HG02763 (cell line): ENCODE data around the gene NEK1.
A peak's percentile ranks its signal among the peaks of the same experiment; 100 is the strongest.
"Not testable (repeated sequence)": the region's sequence is repeated elsewhere in the genome, so short reads cannot be mapped to it uniquely, and the experiment has no call there.

ENCODE experiments used
- ATAC-seq: cut with Tn5 transposase; IDR thresholded peaks from one replicate; pipeline ENCODE4 v1.9.1; 2021; ENCODE audit warnings: mild to moderate bottlenecking, moderate library complexity; ENCODE audit not compliant: unreplicated experiment

The NEK1 gene

DNA sequence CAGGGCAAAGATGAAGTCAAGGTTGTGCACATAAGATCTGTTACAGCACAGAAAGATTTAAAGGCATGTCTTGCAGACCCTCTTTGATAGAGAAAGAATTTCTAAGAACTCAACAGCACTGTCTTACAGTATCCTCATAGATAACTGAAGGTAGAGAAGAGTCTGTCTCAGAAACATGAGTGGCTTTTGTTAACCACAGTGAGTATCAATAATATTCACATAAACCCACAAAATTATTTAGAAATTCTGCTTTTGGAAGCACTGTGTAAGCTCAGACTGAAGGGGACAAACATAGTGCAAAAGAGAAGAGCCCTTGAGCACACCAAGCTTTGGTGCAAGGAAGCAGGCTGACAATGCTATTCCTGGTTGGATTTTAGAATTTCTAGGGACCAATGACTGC is 175.6 kb downstream of the NEK1 start:
- no peak for ATAC-seq

DNA sequence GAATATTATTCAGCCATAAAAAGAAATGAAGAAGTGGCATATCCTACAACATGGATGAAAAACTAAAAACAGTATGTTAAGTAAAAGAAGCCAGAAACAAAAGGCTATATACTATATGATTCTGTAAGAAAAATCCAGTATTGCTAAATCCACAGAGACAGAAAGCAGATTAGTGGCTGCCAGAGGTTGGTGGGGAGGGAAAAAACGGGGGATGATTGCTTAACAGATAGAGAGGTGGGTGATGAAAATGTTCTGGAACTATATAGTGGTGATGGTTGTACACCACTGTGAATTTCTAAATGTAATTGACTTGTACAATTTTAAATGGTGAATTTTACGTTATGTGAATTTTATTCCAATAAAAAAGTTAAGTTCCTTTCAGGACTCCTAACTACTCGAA is 184.0 kb downstream of the NEK1 start:
- ATAC-seq, result no peak

DNA sequence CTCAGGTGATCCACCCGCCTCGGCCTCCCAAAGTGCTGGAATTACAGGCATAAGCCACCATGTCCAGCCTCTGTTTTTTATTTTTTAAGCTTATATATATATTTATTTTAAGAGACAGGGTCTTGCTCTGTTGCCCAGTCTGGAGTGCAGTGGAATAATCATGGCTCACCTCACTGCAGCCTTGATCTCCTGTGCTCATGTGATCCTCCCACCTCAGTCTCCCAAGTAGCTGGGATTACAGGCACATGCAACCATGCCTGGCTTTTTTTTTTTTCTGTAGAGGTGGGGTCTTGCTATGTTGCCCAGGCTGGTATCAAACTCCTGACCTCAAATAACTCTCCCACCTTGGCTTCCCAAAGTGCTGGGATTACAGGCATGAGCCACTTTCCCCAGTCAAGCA is 184.7 kb downstream of the NEK1 start:
- ATAC-seq, result not testable (repeated sequence)

- ATAC-seq, result no peak
Measured at GRCh38 chr4:169420291-169420690, 192.1 kb downstream of the NEK1 start.

- no peak for ATAC-seq
Measured at GRCh38 chr4:169418846-169419245, 193.5 kb downstream of the NEK1 start.

DNA sequence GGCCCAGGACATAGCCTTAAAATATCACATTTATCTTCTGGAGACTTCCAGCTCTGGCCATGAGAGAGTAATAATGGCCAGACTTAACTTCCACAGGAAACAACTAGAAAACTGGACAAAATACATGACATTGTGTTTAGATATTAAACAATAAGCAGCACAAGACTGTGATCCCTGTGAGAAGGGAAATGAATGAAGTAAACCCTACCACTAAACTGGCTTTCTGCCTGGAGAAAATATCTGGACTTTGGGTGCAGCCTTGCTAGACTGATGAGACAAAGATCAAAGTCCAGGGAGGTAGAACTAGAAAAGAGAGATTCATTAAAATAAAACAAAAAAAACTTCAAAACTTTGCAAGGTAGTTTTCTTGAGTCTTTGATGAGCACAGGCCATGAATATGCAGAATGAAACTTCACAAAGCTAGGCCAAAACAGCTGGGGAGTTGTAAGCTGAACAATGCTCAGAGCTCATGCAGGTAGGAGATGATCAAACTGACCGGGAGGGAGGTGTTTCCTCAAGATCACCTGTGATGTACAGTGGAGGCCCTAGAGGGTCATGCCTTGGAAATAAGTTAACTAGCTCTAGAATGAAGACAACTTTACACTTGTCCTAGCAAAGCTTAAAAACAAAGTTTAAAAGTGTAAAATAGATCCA is 194.6 kb downstream of the NEK1 start:
- ATAC-seq, result no peak

GRCh38 chr4:169416997-169417396 is 195.4 kb downstream of the NEK1 start:
- no peak for ATAC-seq

GRCh38 chr4:169416461-169416860 is 195.9 kb downstream of the NEK1 start:
- ATAC-seq, result no peak

DNA sequence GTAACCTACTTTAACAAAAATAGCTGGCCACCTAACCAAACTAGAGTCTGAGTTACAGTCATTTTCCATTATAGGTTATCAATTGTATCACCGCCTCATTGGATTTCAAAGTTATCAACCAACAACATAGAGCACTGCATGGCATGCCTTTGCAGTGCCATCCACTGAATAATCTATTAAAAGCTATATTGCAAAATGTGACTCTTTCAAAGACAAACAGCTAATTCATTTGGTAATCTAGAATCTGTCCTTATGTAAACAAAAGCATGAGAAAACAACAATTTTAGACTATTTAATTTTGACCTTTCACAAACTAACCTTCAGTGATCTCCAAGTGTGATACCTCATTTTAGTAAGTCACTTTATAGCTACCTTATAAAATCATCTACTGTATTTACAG is 197.5 kb downstream of the NEK1 start:
- no peak for ATAC-seq

- ATAC-seq, result no peak
Measured at GRCh38 chr4:169412046-169412445, 200.3 kb downstream of the NEK1 start.

- ATAC-seq, result peak; percentile 99
Measured at GRCh38 chr4:169410839-169411770, 201.3 kb downstream of the NEK1 start.

DNA sequence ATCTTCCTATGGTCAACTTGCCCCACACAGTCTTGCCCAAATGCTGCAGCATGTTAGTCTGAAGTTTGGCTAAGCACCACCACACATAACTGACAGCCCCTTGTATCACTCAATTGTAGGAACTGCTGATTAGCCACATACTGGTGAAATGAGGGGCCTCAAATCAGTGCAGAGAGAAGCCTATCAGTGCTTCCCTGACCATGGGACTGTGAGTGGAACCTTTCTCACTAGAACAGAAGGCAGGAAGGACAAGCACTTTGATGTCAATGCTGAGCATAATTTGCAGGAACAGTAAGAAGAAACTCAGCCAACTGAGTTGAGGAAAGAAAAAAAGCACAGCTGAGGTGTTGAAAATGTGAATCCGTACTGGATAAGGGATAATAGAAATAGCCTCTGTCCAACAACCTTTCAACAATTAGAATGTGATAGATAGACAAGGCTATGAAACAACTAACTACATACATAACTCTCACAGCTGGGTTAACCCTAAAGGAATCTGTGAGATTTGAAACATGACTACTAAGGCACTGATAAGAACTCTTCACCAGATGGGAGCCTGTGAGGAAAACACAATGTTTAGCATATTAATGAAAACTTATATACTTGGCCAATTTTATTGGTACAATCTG is 205.1 kb downstream of the NEK1 start:
- ATAC-seq, result no peak

DNA sequence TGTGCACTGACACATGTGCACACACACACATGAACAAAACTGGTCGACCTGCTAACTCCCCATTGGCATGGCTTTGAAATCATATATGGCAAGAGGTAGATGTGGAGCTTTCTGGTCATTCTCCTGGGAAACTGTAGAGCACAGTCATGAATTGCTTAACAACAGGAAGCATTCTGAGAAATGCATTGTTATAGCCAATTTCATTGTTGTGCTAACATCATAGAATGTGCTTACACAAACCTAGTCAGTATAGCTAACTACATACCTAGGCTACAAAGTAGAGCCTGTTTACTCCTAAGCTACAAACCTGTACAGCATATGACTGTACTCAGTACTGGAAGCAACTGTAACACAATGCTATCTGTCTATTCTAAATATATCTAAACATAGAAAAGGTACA is 207.4 kb downstream of the NEK1 start:
- ATAC-seq, result no peak

DNA sequence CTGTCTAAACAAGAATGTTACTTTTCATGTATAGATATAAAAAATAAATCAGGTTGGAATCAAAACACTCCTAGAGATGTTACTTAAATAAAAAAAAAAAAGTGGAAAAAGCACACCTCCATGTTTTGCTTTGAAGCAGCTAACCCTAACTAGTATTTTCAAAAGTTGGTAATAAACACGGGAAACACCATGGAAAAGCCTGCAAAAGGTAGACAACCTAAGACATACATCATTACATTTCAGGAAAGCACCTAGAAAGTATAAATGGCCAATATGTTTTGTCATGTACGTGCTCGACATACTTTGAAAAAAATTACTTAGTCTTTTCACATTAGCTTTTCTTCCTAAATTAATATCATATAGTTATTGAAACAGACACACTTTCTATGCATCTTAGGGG is 211.6 kb downstream of the NEK1 start:
- no peak for ATAC-seq

DNA sequence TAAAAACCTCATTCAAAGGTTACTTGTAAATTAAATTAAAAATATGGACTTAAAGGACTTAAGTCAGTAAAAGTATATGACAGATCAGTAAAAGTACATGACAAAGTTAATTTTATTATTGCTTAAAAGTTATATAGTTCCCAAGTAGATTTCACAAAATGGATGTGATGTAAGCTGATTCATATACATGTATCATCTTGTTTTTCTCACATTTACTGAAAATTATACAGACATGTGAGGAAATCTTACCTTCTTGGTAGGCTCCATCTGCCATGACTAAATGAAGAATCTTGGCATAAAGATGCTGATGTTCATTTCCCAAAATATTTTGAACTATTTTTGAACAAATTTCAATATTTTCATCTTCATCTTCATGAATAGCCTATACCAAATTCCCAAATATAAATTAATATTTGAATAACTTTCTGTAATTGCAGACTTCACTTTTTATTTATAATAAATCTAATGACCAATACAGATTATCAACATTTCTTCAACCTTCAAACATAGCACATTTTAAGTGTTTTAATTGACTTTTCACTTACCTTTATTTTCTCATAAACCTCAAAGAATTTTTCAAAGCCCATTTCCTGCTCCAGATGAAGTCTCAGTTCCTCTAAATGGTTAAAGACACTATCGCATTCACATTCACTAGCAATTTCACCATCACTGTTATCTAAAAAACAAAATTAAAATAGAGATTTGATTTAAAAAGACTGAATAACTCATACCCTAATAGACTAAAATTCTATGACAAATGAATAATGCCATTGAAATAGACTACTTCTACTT is 212.2 kb downstream of the NEK1 start:
- no peak for ATAC-seq

DNA sequence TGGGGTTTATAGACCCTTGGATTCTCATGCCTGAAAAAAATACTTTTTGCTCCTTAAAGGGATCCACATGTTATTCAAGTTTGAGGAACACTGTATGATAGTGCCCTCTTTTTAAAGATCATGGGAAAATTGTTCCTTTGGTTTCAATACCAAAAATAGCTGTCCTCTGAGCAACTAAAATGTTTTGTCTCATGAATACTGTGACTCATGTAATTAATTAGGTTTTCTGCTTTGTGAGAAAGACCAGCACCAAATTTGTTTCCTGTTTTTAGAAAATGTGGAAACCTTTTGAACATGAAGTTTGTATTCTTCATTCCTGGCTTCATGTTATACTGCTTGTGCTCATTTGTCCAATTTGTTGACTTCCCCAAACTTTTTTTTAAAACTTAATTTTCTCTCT is 214.1 kb downstream of the NEK1 start:
- ATAC-seq, result no peak

GRCh38 chr4:169397762-169398161 is 214.6 kb downstream of the NEK1 start:
- ATAC-seq, result no peak

DNA sequence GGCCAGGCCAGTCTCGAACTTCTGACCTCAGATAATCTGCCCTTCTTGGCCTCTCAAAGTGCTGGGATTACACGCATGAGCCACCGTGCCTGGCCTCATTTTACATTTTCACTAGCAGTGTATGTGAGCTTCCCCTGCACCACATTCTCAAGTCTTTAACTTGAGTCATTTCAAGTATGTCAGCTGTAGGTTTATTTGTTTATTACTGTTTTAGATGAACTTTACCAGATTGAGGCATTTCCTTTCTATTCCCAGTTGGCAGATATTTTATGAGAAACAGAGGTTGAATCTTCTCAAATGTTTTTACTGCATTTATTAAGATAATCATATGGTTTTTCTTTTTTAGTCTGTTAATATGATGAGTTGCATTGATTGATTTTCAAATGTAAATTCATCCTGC is 227.0 kb downstream of the NEK1 start:
- ATAC-seq, result no peak

DNA sequence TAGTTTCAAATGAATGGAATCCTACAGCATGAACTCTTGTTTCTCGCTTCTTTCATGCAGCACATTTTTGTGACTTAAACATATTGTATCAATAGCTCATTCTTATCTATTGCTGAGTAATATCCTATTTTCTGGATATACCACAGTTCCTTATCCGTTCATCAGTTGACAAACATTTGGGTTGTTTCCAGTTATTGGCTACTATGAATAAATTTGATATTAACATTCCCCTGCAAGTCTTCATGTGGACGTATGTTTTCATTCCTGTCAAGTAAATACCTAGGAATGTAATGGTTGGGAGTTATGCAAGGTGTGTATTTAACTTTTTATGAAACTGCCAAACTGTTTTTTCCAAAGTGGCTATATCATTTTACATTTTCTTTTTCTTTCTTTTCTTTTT is 227.6 kb downstream of the NEK1 start:
- ATAC-seq, result no peak

GRCh38 chr4:169383724-169384123 is 228.7 kb downstream of the NEK1 start:
- ATAC-seq, result no peak

DNA sequence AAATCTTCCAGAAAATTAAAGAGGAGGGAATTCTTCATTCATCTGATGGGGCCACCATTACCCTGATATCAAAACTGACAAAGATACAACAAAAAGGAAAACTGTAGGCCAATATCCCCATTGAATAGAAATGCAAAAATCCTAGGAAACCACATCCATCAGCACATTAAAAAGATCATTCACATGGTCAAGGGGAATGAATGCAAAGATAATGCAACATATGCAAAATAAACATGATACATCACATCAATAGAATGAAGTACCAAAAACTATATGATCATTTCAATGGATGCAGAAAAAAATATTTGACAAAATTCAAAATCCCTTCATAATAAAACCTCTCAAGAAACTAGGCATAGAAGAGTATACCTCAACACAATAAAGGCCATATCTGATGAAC is 232.7 kb downstream of the NEK1 start:
- no peak for ATAC-seq
